ENCODE data around the gene ADCYAP1R1.

ADCYAP1R1 gene

DNA sequence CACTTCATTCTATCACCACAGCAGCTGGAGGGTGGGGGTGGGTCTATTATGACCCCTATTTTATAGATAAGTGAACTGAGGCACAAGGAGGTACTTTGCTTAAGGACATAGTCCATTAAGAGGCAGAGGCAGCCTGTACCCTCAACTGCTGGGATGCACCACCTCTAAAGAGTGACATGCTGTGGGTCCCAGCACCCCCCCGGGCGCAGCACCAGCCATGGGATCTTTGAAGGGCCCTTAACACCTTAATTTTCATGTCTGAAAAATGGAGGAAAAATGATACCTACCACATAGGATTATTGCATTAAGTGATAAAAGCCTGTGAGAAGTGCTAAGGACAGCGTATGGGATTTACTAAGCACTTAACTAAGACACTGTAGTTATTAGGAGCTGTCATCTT is 15.4 kb downstream of the ADCYAP1R1 start:
- no peak for DNase-seq (ENCODE audit: low spot score)

DNA sequence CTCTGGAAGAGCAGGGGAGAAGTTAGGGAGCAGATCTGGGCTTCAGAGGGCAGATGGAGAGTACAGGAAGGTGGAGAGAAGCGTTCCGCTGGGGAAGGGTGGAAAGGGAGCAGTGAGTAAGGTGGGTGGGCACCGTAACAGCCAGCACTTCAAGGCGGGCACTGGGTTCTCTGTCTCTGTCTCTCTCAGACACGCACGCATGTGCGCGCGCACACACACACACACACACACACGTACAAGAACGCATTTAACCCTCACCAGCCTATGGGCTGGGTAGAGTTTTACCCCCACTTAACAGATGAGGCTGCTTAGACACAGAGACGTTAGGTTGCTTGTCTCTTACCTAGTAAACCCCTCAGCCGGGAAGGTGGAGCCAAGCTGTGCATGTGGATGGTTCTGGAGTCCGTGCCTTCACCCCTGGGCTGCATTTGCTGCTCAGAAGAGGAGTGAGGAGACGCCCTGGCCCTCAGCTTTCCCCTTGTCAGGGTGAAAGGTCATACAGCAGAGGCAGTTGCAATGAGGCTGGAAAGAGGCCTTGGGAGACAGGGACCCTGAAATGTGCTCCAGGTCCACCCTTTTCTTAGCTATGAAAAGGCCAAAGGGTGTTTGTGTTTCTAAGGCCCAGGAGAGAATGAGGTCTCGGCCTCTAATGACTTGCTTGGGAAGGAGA is 16.0 kb downstream of the ADCYAP1R1 start:
- DNase-seq (ENCODE audit: low spot score) = no peak

DNA sequence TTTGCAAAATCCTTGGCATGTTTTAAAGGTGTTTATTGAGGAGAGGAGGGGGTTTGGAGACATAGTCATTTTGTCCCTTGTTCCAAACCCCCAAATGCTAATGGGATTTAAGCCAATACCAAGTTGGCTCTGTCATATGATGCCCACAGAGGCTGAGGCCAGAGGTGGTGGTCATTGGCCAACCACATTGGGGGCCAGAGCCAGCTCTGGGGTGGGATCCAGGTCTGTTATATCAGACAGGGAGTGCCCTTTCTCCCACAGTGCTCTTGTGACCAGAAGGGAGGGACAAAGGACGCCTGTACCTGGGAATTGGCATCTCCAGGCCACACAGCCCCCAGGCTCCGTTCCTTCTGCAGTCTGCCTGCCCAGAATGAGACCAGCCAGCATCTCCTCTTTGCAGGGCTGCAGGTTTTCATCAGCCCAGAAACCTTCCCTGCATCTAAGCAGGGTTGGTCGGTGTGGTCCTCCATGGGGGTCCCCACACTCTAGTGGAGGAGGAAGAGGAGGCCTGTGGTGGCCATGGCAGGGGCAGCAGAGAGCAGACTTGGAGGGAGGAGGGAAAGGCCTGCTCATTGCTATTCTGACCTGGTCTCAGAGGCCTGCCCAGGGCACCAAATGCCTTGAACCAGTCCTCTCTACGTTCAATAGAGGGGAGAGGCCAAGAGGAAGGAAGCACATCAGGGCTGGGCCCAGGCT is 17.9 kb downstream of the ADCYAP1R1 start:
- no peak for DNase-seq (ENCODE audit: low spot score)

DNA sequence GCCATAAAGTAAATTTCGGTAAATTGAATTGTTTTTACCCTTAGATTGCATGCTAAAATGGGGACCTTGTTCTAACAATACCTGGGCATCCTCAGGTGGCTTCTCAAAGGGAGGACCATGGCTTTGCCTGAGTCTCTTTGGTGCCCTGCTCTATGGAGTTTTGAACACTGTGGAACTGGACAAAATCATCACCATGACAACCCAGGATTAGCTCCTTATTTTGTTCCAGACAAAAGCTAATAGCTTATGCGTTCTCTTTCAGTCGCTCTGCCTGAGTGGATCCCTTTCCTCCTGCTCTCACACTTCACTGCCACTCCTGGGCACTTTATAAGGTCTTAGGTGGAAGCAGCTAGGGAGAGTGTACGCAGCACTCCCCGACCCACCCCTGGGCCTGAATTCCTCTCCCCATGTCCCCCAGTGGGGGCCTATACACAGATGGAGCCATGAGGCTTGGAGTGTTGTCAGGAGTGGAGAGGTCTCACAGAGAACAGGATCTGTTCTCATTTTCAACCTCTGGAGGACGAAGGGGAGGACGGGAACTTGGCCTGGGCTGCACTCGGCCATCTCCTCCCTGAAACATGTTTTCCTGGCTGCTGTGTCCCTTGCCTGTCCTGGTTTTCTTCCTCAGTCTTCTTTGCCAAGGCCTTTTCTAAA is 19.0 kb downstream of the ADCYAP1R1 start:
- no peak for DNase-seq (ENCODE audit: low spot score)

DNA sequence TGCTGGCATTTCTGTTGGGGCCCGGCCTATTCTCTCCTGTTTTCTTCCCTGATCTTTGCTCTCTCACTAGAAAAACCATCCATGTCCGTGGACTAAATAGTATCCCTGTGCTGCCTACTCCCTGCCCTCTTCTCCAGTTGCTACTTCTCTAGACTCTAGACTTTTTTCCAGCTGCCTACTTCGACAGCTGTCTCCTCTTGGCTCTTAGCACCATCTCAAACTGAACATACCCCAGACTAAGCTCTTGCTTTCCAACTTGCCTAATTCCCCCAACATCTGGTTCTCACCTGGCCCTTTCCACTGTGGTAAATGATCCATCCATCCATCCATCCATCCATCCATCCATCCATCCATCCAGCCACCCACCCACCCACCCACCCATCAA is 19.5 kb downstream of the ADCYAP1R1 start:
- DNase-seq (ENCODE audit: low spot score) = no peak

DNA sequence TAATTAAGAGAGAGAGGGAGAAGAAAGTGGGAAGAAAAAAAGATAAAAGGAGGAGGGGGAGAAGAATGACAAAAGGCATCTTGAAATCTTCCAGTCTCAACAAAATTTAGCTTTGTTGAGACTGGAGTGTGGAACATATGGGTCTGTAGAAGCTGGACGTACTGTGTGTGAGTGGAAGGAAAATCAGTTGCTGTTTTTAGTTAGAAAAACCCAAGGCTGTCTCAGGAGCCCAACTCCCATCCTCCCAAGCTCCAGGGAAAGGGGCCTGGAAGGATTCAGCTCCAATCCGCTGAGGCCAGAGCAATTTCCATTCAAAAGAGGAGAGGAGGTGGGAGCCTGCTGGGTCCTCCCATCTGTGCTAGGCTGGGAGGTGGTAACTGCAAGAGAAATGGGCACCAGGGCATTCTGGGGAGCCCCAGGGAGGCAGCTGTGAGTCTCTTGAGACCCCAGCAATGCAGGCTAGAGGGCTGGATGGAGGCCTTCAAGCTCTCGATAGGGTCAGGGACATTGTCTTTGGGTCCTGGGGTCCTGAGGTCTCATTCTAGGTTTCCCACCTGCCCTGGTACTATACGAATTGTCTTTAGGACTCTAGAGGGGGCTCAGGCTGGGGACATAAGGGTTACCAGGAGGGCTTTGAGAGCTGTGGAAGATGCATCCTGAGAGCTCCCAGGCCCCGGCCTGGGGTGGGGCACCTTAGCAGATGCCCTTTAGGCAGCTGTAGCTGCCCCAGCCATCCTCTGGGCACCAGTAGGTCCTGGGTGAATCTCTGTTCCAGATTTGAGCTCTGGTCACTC is 21.4 kb downstream of the ADCYAP1R1 start:
- no peak for DNase-seq (ENCODE audit: low spot score)

DNA sequence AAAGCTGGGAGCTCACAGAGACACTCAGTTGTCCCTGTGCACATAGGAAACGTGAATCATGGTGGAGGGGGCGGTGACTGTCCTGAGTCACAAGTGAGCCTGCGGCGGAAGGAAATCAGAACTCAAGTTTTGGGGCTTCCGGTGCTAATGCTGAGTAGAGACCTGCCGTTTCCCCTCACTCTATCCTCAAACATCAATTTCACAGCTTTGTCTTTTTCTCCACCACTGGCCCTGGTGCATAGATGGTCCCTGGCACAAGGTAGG is 21.9 kb downstream of the ADCYAP1R1 start:
- DNase-seq (ENCODE audit: low spot score) = no peak

DNA sequence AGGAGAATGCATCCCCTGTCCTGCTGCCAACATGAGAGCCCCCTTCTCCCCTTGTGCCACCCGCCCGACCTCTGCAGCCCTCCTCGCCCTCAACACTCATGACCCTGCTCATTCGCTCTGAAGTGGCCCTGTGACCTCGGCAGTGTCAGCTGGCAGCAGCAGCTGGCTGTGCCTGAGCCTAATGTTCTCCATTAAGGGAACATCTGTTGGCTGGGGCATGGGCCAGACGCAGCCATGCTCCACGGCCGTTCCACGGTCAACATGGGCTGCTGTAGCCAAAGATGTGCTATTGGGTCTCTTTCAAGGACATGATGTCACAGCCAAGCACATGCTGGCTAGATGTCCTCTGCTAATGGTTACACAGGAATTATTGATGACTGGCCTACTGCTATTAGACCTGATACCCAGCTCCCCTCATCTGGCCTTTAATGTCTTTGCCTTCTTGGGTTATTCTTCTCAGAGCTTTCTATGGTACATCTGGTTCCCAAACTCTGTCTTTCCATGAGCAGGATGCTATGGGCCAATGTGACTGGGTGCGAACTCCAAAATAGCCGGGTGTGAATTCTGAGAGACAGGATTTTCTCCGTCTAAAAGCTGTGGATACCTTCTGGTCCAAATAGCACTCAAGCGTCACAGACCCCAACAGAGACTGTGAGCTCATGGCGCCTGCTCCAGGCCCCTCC is 22.4 kb downstream of the ADCYAP1R1 start:
- DNase-seq (ENCODE audit: low spot score) = no peak

DNA sequence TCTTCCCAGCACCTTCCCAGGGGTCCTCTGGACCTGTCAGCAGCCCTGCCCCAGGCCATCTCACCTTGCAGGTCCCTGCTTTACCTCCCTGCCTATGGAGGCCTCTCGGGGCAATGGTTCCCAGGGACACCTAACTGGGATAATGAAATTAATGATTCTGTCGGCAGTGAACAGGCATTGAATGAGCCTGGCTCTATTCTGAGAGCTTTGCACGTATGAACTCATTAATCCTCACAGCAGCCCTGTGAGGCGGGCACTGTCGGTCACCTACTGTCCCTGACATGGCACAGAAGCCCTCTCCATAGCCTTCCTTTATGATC is 22.9 kb downstream of the ADCYAP1R1 start:
- no peak for DNase-seq (ENCODE audit: low spot score)

DNA sequence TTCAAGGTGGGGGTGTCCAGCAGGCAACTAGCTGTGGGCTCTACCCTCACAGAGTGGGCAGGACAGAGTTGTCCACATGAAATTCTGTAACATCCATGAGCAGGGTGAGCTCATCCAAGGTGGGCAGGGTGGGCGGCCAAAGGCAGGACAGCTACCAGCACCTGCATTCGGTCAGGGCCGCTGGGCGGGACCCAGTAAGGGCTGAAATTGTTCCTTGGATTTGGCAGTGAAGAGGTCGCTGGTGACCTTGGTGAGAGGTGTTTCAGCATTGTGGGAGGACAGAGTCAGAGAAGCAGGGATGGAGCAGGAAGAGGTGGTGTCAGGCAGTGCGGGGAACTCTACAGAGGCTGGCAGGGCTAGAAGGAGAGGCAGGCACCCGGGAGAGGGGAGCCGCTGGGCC is 23.9 kb downstream of the ADCYAP1R1 start:
- no peak for DNase-seq (ENCODE audit: low spot score)

DNA sequence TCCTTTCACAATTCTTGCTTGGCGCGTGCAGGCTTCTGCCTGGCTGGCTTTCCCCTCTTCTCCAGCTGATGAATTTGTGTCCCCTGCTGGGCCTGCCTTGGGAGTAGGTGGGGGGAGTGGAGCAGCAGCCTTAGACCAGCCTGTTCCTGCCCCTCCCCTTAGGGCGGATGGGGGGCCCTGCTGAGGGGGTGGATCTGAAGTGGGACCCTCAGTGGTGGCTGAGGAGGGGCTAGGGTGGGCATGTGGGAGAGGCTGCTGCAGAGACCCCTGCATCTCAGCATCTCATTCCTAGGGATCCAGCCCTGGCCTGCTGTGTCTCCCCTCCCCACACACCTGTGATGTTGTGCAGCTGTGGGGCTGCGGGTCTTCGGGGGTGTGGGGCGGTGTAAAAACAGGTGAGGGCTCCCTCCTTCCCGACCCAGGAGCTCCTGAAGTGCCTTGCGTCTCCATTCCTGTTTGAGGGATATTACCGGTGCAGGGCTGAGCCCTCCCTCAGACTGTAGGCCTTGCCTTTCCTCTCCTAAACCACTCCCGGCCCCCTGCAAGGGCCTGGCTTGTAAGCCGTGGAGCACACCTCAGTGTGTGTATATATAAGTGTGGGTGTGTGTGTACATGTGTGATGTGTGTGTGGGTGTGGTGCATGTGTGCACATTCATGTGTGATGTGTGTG is 24.7 kb downstream of the ADCYAP1R1 start:
- DNase-seq (ENCODE audit: low spot score) = no peak

DNA sequence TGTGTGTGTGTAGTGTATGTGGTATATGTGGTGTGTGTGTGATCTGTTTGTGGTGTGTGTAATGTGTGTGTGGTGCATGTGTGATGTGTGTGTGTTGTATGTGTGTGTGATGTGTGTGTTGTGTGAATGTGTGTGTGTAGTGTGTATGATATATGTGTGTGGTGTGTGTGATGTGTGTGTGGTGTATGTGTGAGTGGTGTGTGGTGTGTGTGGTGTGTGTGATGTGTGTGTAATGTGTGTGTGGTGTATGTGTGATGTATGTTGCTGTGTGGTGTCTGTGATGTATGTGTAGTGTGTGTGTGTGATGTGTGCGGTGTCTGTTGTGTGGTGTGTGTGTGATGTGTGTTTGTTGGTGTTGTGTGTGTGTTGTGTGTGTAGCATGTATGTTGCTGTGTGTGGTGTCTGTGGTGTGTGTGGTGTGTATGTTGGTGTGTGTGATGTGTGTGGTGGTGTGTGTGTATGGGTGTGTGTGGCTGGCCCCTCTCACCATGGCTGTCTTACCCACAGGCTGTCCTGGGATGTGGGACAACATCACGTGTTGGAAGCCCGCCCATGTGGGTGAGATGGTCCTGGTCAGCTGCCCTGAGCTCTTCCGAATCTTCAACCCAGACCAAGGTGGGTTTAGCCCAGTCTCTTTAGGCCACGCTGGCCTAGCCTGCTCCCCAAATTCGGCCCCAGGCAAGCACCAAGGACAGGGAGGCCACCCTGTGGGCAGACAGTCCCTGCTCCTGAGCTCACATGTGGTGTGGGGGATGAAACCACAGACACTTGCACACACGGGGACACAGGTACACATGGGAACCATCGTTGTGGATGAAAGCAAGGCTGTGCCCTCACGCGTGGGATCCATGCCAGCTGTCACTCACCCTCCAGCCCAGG is 25.6 kb downstream of the ADCYAP1R1 start:
- no peak for DNase-seq (ENCODE audit: low spot score)

DNA sequence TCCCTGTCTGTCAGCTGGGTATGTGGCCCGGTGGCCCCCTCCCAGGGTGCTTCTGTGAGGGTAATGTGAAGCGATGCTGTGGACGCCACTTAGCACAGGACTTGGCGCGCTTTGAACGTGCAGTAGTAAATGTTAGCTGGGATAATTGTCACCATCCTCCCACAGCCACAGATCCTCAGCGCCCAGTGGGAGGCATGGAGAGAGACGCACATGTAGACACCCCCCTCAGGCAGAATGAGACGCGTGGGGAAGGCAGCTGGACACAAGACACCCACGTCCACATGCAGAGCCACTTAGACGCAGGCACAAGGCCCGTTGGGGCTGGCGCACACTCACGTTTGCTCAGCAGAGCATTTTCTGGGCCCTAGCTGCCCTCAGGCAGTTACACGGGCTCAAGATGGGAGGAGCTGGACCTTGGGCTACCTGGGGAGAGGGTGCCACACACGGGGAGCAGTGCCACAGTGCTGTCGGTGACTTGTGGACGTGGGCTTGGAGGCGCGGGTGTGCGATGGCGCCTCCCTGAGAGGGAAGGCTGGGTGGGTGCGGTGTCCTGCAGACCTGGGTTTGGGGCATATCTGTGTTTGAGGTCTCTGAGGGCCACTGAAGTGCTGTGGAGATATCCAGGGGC is 26.4 kb downstream of the ADCYAP1R1 start:
- no peak for DNase-seq (ENCODE audit: low spot score)

DNA sequence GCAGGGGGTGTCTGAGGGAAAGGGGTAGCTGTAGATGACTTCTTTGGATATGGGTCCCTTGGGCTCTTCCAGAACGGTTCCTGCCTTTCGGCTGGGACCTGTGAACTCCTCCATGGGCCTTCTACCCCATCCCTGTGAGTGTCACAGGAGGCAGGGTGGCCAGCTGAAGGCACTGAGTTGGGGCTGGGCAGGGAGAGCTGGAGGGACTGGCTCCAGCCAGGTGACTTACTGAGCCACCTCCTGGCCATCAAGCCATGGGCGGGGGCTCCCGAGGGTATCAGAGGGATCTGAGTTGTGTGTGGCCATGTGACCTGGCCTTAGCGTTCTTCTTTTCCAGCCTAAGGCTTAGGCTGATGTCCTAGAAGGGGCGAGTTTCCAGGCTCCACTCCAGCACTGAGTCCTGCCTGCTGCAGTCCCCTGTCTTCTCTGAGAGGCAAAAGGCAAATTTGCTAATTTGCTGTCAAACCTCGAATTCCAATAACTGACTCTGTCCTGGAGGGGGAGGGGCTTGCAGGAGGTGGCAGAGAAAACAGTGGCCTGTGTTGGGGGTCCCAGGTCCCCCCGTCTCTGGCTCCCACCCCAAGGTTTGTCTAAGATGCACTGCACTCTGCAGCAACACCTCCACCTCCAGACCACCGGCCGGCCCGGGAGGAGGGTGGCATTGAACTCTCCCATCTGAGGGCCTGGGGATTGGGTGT is 27.2 kb downstream of the ADCYAP1R1 start:
- no peak for DNase-seq (ENCODE audit: low spot score)

DNA sequence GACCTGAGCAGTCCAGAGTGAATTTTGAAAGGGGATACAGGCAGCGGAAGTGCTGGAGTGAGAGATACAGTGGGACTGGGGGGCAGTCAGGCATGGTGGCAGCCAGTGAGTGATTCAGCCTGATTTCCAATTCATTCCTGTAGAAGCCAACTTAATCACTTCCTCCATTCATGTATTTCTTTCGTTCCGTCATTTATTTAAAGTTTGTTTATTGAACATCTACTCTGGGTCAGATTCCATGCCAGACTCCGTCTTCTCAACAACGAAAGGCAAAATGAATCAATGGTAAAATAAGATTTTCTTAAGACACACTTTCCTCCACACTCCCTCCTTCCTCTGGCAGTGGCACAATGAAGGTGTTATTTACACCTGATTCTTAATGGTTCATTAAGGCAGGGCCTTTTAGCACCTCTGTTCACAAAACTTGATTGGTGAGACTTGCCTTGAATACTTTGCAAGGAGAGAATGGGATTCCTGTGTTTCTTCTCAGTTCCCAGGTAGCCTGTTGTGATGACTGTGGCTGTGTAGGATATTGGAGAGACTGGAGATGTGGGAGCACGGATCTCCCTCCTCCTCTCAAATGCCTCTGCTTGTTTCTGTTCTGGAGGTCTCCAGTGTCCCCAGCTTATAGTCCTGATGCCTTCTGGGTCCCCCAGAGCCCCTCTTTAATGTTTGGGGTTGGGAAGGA is 27.9 kb downstream of the ADCYAP1R1 start:
- DNase-seq (ENCODE audit: low spot score) = no peak

DNA sequence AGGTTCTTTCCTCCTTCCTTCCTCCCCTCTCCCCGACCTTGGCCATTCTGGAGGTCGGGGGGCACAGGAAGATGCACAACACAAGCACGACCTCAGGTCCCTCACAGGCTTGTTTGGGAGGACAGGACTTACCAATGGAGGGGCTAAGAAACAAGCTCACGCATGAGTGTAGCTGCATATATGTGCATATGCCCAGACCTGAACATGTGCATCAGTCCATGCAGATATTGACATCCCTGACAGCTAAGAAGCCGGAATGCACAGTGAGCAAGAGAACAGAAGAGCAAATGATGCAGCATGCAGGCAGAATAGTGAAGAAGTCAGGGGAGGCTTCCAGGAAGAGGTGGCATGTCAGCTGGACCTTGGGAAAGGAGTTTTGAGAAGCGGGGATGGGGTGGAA is 28.7 kb downstream of the ADCYAP1R1 start:
- no peak for DNase-seq (ENCODE audit: low spot score)

DNA sequence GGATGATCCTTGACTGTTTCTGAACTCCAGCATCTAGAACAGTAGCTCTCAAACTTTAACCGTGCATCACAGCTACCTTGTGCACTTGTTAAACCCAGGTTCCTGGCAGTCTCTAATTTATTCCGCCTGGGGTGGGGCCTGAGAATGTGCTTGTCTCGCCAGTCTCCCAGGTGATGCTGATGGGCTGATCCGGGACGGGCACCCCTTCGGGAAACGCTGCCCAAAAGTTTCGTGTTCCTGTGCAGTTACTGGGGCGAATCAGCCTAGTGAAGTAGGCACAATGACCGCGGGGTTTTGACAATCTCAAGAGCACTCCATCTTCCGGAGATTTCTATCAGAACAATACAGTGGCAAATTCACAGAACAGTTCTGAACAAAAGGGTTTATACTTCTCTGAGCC is 29.9 kb downstream of the ADCYAP1R1 start:
- DNase-seq (ENCODE audit: low spot score) = no peak

DNA sequence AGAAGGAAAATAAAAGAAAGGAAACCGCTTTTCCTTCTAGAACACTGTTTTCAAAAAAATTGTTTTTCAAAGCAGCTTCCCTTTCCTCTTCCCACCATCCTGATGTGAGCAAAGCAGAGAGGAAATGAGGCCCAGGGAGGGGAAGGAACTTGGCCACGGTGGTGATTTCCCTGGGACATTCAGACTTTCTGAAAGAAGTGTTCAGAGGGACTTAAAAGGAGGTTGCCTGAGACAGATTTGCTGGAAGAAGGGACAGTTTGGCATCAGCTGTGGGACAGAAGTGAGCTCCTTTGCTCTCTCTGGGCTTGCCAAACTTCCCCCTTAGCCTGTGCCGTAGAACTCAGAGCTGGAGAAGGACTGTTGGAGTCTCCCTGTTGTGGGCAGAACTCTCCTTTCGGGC is 30.3 kb downstream of the ADCYAP1R1 start:
- DNase-seq (ENCODE audit: low spot score) = no peak
